Nephron progenitor cell (in vitro differentiated cells): ENCODE data around the gene FN1.
"Not testable (repeated sequence)": the region's sequence is repeated elsewhere in the genome, so short reads cannot be mapped to it uniquely, and the experiment has no call there.

Experiments
- DNase-seq: peaks from one replicate; pipeline ENCODE4 v3.0.0; 2021
- H3K27ac Mint-ChIP-seq: 2 replicates; pipeline ENCODE4 v1.8.0; 2021; ENCODE audit warnings: mild to moderate bottlenecking, moderate library complexity, mixed read lengths
- H3K27me3 Mint-ChIP-seq: 2 replicates; pipeline ENCODE4 v1.8.0; 2021; ENCODE audit warnings: mild to moderate bottlenecking, low read depth, mixed read lengths; ENCODE audit not compliant: poor library complexity
- H3K36me3 Mint-ChIP-seq: 2 replicates; pipeline ENCODE4 v1.8.0; 2021; ENCODE audit warnings: low read depth, mixed read lengths
- H3K4me1 Mint-ChIP-seq: 2 replicates; pipeline ENCODE4 v1.8.0; 2021; ENCODE audit warnings: mixed read lengths
- H3K4me3 Mint-ChIP-seq: 2 replicates; pipeline ENCODE4 v1.8.0; 2021; ENCODE audit warnings: mild to moderate bottlenecking, moderate library complexity, mixed read lengths
- H3K9me3 Mint-ChIP-seq: 2 replicates; pipeline ENCODE4 v1.8.0; 2021; ENCODE audit warnings: mild to moderate bottlenecking, moderate library complexity, mixed read lengths
- TF ChIP-seq, protein P1 (sequence below): fragments of 200-600 bp; sonication (generic); IDR thresholded peaks from 2 replicates; pipeline ENCODE4 v1.5.0; 2021; ENCODE audit warnings: antibody characterized with exemption

Gene FN1

DNA sequence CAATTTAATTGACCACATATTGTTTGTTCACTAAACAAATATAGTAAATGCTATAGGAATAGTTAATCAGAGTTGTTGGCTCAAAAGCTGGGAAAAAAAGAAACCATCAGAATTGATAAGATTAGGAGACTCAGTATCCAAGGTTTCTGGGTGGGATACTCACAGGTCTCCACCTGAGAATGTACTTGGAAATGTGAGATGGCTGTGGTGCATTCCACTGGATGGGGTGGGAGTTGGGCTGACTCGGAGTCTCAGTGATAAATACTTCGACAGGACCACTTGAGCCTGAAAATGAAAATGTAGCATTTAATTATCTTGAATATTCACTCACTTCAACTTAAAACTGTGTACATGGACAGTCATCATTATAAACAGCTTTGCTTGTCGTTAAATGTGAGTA lies 21.2 kb downstream of the FN1 start:
- TF ChIP-seq, protein P1, sequence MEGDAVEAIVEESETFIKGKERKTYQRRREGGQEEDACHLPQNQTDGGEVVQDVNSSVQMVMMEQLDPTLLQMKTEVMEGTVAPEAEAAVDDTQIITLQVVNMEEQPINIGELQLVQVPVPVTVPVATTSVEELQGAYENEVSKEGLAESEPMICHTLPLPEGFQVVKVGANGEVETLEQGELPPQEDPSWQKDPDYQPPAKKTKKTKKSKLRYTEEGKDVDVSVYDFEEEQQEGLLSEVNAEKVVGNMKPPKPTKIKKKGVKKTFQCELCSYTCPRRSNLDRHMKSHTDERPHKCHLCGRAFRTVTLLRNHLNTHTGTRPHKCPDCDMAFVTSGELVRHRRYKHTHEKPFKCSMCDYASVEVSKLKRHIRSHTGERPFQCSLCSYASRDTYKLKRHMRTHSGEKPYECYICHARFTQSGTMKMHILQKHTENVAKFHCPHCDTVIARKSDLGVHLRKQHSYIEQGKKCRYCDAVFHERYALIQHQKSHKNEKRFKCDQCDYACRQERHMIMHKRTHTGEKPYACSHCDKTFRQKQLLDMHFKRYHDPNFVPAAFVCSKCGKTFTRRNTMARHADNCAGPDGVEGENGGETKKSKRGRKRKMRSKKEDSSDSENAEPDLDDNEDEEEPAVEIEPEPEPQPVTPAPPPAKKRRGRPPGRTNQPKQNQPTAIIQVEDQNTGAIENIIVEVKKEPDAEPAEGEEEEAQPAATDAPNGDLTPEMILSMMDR = no peak
- Mint-ChIP-seq H3K27me3 (no peaks in the 10 kb centered on the region), H3K27ac (no peak overlapping the region), H3K4me1 (no peaks in the 10 kb centered on the region), H3K9me3 (no peaks in the 10 kb centered on the region), H3K4me3 (no peak overlapping the region), H3K36me3 (peaks cover 69% of the 10 kb centered on the region)
- DNase-seq = no peak

DNA sequence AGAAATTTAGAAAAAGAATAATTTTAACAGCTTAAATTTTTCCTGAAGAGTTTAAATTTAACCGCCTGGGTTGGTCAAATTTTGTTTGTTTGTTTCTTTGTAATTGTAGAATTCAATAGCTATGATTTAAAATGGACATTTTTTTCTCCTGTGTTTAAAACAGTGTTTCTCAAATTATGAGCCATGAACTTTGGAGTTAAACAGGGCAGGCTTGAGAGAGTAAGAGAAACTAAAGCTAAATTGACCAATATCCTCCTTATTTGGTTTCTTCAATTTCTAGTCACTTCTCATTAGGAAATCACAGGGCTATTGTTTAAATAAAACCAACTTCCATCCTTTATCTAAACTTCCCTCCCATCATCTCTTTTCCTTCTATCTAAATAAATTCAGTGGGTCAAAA lies 21.9 kb downstream of the FN1 start:
- no peaks in the 10 kb centered on the region for H3K9me3 Mint-ChIP-seq
- no peaks in the 10 kb centered on the region for H3K4me1 Mint-ChIP-seq
- H3K27me3 Mint-ChIP-seq = no peaks in the 10 kb centered on the region
- H3K27ac Mint-ChIP-seq = no peak overlapping the region
- TF ChIP-seq, protein P1 = no peak
- no peak for DNase-seq
- no peak overlapping the region for H3K4me3 Mint-ChIP-seq
- H3K36me3 Mint-ChIP-seq = peaks cover 72% of the 10 kb centered on the region

DNA sequence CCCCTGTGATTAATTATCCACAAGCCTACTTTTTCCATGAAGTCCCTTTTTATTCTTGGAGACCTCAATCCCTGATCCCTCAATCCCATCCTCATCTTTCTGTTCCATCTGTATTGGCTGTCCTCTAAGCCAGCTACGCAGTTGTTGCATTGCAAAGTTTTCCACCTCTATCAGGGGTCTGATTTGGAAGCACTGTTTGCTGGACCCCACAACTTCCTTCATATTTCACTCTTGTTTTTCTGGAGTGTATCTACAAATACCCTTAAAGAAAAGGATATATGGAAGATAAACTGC lies 22.4 kb downstream of the FN1 start:
- peak overlapping the region; percentile 30 for H3K27ac Mint-ChIP-seq
- no peak overlapping the region for H3K4me3 Mint-ChIP-seq
- H3K9me3 Mint-ChIP-seq = no peaks in the 10 kb centered on the region
- no peak for DNase-seq
- no peaks in the 10 kb centered on the region for H3K27me3 Mint-ChIP-seq
- H3K36me3 Mint-ChIP-seq = peaks cover 71% of the 10 kb centered on the region
- H3K4me1 Mint-ChIP-seq = no peaks in the 10 kb centered on the region
- TF ChIP-seq, protein P1 = no peak

DNA sequence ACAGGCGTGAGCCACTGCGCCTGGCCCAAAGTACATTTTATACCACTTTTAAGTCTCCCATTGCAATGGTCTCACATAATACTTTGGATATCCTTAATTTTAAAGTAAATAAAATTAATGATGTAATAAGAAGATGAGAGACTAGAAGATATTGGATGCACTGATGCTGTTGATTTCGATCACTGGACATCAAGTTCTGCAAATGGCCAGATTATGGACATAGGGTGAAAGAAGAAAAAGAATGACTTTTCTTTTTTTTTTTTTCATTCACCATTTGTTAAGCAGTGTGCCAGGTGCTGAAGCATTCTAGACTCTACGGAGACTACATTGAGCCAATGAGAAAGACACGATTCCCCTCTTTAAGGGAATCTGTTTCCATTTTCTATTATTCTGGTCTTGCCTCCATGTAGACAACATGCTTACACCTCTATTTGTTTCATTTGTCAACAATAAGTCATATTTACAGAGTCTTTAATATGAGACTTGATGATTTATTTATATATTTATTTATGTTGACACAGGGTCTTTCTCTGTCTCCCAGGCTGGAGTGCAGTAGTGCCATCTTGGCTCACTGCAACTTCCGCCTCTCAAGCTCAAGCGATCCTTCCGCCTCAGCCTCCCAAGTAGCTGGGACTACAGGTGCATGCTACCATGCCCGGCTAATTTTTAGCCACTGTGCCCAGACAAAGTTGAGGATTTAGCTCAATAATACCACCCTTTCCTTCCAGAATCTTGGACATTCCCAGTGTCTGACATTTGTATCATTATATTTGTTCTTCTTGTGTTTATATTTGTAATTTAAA lies 23.7 kb downstream of the FN1 start:
- H3K9me3 Mint-ChIP-seq = no peaks in the 10 kb centered on the region
- no peak overlapping the region for H3K4me3 Mint-ChIP-seq
- TF ChIP-seq, protein P1 = no peak
- H3K4me1 Mint-ChIP-seq = no peaks in the 10 kb centered on the region
- H3K27ac Mint-ChIP-seq = no peak overlapping the region
- H3K36me3 Mint-ChIP-seq = peaks cover 73% of the 10 kb centered on the region
- no peak for DNase-seq
- no peaks in the 10 kb centered on the region for H3K27me3 Mint-ChIP-seq

DNA sequence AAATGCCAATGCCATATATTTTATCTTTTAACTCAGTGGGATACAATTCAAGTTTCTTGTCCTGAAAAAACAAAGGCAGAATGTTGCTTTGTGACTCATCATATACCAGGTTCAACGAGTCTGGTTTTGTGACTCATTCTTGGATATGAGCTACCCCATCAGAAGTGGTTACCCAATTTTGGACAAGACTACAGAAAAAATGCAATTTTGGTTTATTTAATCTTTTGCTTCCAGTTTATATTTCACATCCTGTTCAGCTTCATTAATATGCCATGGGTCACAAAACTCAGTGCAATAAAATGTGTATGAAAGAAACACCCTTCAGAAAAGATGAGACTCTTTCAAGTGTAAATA lies 25.0 kb downstream of the FN1 start:
- Mint-ChIP-seq H3K4me3 (no peak overlapping the region), H3K9me3 (no peaks in the 10 kb centered on the region), H3K27me3 (no peaks in the 10 kb centered on the region), H3K36me3 (peaks cover 84% of the 10 kb centered on the region), H3K4me1 (no peaks in the 10 kb centered on the region), H3K27ac (no peak overlapping the region)
- TF ChIP-seq, protein P1 = no peak
- no peak for DNase-seq

DNA sequence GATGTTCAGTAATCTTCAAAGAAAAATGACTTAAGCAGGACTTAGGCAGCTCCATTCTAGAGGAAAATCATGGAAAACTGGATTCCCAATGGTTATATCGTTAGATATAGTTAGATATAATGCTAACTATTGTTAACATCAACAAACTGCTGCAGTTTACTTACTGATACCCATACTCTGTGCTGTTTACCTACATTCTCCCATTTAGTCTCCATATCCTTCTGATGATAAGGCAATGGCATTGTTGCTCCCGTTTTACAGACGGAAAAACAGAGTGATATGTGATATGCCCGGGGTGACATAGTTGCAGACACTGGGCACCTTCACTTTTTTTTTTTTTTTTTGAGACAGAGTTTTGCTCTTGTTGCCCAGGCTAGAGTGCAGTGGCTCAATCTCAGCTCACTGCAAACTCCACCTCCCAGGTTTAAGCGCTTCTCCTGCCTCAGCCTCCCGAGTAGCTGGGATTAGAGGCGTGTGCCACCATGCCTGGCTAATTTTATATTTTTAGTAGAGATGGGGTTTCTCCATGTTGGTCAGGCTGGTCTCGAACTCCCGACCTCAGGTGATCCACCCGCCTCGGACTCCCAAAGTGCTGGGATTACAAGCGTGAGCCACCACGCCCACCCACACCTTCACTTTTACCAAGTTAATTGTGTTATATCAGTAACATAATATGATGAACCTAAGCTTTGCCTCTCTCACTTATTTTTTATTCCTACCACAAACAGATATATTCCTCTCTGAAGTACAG lies 25.5 kb downstream of the FN1 start:
- not testable (repeated sequence) for H3K9me3 Mint-ChIP-seq, H3K4me3 Mint-ChIP-seq, H3K4me1 Mint-ChIP-seq, H3K27me3 Mint-ChIP-seq, DNase-seq, H3K27ac Mint-ChIP-seq
- H3K36me3 Mint-ChIP-seq = peaks cover 87% of the 10 kb centered on the region
